Measurements from ENCODE around the gene RPUSD1.

RPUSD1 gene

DNA sequence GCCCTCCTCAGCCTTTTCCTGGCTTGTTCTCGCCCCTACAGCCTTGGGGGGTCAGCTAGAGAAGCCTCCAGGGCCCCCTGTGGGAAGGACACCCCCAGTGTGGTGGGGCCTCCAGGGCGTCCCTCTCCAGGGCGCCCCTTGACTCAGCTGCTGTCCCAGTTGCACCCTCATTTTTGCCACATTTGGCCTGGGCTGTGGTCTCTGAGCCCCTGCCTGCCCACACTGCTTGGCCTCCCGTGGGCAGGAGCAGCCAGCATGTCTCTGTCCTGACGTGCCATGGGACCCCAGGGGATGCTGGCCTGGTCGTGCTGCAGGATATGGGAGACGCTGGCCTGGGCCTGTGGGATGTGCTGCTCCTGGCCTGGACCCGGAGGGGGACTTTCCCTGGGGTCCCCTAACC, 5.2 kb upstream of the RPUSD1 start:
- no peak for DNase-seq
- Histone ChIP-seq H3K9me3 (ENCODE audit: control insufficient read depth, low read length) (no peaks in the 10 kb centered on the region), H3K27me3 (replicated peaks; ENCODE audit: control insufficient read depth, insufficient read depth, low read length, poor library complexity, severe bottlenecking) (no peaks in the 10 kb centered on the region), H3K27ac (ENCODE audit: insufficient read depth, low read length, poor library complexity, severe bottlenecking) (no peak overlapping the region), H3K4me1 (ENCODE audit: control insufficient read depth, insufficient read depth, low read length, poor library complexity, severe bottlenecking) (peaks cover 7% of the 10 kb centered on the region), H3K4me3 (ENCODE audit: insufficient read depth, low read depth, low read length, poor library complexity, severe bottlenecking) (no peak overlapping the region), H3K36me3 (ENCODE audit: control insufficient read depth, insufficient read depth, low read length) (no peaks in the 10 kb centered on the region)

DNA sequence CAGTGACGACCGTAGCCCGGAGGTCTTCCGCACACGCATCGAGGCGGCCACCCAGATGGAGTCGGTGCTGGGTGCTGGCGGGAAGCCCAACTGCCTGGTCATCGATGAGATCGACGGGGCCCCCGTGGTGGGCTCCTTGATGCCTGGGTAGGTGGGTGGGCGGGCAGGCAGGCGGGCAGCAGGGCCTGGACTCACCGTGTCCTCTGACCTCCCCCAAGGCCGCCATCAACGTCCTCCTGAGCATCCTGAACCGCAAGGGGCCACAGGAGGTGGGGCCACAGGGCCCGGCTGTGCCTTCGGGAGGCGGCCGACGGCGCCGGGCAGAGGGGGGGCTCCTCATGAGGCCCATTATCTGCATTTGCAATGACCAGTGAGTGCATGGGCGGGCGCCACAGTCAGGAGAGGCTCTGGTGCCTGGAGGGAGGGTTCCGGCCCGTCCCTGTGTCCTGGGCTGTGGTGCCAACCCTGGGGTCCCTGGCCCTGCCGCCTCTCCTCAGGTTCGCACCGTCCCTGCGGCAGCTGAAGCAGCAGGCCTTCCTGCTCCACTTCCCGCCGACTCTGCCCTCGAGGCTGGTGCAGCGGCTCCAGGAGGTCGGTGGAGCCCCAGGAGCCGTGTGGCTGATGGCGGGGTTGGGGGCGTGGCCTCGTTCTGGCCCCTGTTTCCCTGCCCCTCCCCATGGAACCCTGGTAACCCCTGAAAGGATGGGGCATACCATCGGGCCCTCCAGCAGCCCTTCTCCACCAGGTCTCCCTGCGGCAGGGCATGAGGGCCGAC, 4.2 kb upstream of the RPUSD1 start:
- no peaks in the 10 kb centered on the region for H3K27me3 ChIP-seq (replicated peaks; ENCODE audit: control insufficient read depth, insufficient read depth, low read length, poor library complexity, severe bottlenecking)
- H3K4me1 ChIP-seq (ENCODE audit: control insufficient read depth, insufficient read depth, low read length, poor library complexity, severe bottlenecking): peaks cover 10% of the 10 kb centered on the region
- no peak overlapping the region for H3K27ac ChIP-seq (ENCODE audit: insufficient read depth, low read length, poor library complexity, severe bottlenecking)
- H3K4me3 ChIP-seq (ENCODE audit: insufficient read depth, low read depth, low read length, poor library complexity, severe bottlenecking): no peak overlapping the region
- no peaks in the 10 kb centered on the region for H3K9me3 ChIP-seq (ENCODE audit: control insufficient read depth, low read length)
- no peaks in the 10 kb centered on the region for H3K36me3 ChIP-seq (ENCODE audit: control insufficient read depth, insufficient read depth, low read length)
- no peak for DNase-seq

DNA sequence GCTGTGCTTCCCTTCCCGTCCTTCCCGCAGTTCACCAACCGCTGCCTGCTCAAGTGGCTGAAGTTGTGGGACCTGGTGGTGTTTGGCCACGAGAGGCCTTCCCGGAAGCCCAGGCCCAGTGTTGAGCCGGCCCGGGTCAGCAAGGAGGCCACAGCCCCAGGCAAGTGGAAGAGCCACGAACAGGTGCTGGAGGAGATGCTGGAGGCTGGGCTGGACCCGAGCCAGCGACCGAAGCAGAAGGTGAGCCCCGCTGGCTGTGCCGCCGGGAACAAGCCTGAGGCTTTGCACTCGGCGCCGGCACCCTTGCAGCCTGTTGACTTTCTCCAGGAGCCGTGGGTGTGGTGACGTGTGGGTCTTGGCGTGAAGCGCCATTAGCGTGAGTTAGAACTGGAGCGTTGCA, 3.0 kb upstream of the RPUSD1 start:
- H3K9me3 ChIP-seq (ENCODE audit: control insufficient read depth, low read length): no peaks in the 10 kb centered on the region
- H3K27ac ChIP-seq (ENCODE audit: insufficient read depth, low read length, poor library complexity, severe bottlenecking): no peak overlapping the region
- DNase-seq: no peak
- no peak overlapping the region for H3K4me3 ChIP-seq (ENCODE audit: insufficient read depth, low read depth, low read length, poor library complexity, severe bottlenecking)
- H3K4me1 ChIP-seq (ENCODE audit: control insufficient read depth, insufficient read depth, low read length, poor library complexity, severe bottlenecking): peaks cover 14% of the 10 kb centered on the region
- H3K27me3 ChIP-seq (replicated peaks; ENCODE audit: control insufficient read depth, insufficient read depth, low read length, poor library complexity, severe bottlenecking): no peaks in the 10 kb centered on the region
- peaks cover 7% of the 10 kb centered on the region for H3K36me3 ChIP-seq (ENCODE audit: control insufficient read depth, insufficient read depth, low read length)

DNA sequence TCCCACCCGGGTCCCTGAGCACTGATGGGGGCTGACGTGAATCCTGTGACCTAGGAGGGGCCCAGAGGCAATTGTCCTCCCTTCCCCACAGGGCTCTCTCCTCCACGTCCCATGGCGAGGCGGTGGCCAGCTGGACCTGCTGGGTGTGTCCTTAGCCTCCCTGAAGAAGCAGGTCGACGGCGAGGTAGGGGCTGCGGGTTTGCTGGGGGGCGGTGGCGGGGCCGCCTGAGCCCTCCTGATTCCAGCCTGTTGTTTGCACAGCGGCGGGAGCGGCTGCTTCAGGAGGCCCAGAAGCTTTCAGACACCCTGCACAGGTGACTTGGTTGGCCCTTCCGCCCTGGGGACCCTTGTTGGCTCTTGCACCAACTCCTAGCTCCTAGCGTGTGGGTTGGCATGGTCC, 1.9 kb upstream of the RPUSD1 start:
- Histone ChIP-seq H3K27me3 (replicated peaks; ENCODE audit: control insufficient read depth, insufficient read depth, low read length, poor library complexity, severe bottlenecking) (no peaks in the 10 kb centered on the region), H3K9me3 (ENCODE audit: control insufficient read depth, low read length) (no peaks in the 10 kb centered on the region), H3K4me1 (ENCODE audit: control insufficient read depth, insufficient read depth, low read length, poor library complexity, severe bottlenecking) (peaks cover 19% of the 10 kb centered on the region), H3K27ac (ENCODE audit: insufficient read depth, low read length, poor library complexity, severe bottlenecking) (no peak overlapping the region), H3K36me3 (ENCODE audit: control insufficient read depth, insufficient read depth, low read length) (peaks cover 11% of the 10 kb centered on the region), H3K4me3 (ENCODE audit: insufficient read depth, low read depth, low read length, poor library complexity, severe bottlenecking) (no peak overlapping the region)
- DNase-seq: no peak

DNA sequence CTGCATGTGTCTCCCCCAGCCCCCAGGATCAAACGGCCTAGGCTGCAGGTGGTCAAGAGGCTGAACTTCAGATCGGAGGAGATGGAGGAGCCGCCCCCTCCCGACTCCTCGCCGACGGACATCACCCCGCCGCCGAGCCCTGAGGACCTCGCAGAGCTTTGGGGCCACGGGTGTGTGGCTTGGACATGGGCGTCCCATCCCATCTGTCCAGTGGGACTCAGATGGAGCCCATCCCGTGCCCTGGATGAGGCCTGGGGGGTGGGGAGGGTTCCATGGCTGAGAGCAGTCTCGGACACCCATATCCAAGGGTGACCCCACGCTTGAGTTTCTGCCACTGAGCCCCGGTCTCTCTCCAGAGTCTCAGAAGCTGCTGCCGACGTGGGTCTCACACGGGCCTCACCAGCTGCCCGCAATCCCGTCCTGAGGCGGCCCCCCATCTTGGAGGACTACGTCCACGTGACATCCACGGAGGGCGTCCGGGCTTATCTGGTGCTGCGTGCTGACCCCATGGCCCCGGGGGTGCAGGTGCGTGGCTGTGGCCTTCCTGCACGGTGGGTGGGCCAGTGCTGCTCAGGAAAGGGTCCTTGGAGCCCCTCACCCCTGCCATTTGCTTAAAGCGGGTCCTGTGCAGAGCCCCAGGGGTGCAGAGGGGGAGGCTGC, 1.1 kb upstream of the RPUSD1 start:
- no peak overlapping the region for H3K27ac ChIP-seq (ENCODE audit: insufficient read depth, low read length, poor library complexity, severe bottlenecking)
- H3K9me3 ChIP-seq (ENCODE audit: control insufficient read depth, low read length): no peaks in the 10 kb centered on the region
- peaks cover 19% of the 10 kb centered on the region for H3K4me1 ChIP-seq (ENCODE audit: control insufficient read depth, insufficient read depth, low read length, poor library complexity, severe bottlenecking)
- no peak for DNase-seq
- no peaks in the 10 kb centered on the region for H3K27me3 ChIP-seq (replicated peaks; ENCODE audit: control insufficient read depth, insufficient read depth, low read length, poor library complexity, severe bottlenecking)
- peak overlapping the region; percentile 68 for H3K4me3 ChIP-seq (ENCODE audit: insufficient read depth, low read depth, low read length, poor library complexity, severe bottlenecking)
- H3K36me3 ChIP-seq (ENCODE audit: control insufficient read depth, insufficient read depth, low read length): peaks cover 11% of the 10 kb centered on the region

DNA sequence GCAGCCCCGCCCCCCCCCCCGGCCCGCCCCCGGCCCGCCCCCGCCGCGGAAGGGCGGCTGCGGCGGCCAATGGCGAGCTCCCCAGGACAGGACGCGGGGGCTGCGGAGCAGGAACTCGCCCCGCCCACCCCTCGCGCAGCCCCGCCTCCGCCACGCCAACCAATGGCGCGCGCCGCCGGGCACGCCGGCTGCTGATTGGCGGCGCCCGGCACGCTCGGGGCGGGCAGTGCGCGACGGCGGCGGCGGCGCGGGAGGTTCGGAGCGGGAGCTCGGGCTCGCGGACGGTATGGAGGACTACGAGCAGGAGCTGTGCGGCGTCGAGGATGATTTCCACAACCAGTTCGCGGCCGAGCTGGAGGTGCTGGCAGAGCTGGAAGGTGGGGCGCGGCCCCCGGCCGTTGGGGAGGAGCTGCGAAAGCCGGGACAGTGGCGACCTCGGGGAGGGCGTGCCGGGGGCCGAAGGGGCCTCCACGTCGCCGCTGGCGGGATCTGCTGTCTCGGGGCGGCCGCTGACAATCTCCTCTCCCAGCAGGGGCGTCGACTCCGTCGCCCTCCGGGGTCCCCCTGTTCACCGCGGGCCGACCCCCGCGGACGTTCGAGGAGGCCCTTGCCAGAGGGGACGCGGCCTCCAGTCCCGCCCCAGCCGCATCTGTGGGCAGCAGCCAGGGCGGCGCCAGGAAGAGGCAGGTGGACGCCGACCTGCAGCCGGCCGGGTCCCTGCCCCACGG, 382 bp upstream of the RPUSD1 start, which contains the start of gene CHTF18:
CHTF18 (plus strand) TSS at position 222 of the 728 bp plus-strand sequence; CDS start at position 287, 65 bp downstream.
- Histone ChIP-seq H3K27ac (ENCODE audit: insufficient read depth, low read length, poor library complexity, severe bottlenecking) (peak within 1 kb of the TSS; percentile 56), H3K36me3 (ENCODE audit: control insufficient read depth, insufficient read depth, low read length) (peaks cover 11% of the 10 kb centered on the region)

DNA sequence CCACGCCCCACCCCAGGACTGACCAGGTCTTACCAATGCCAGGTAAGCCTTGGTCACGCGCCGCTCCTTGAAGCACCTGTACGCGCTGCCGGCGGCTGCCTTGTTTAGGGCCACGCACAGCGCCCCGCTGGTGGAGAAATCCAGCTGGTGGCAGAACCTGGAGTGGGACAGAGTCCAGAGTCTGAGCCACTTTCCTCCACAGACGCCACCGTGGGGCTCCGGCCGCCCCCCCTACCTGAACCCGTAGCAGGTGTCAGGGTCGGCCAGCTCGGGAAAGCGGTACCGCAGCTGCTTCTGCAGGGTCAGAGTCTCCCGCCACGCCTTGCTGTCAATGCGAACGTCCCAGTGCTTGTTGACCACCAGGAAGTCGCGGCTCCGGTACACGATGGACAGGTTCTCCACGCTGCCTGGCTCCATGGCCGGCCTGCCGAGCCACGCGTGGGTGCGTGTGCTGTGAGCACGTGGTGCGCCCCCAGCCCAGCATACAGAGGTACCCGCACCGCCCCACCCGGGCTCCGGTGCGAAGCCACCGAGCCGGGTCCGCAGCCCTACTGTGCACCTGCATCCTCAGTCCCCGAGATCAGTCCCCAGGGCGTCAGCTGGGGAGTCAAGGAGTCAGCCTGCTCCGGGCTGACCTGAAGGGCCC, 737 bp downstream of the RPUSD1 start:
- no peak for DNase-seq
- H3K9me3 ChIP-seq (ENCODE audit: control insufficient read depth, low read length): no peaks in the 10 kb centered on the region
- peaks cover 11% of the 10 kb centered on the region for H3K36me3 ChIP-seq (ENCODE audit: control insufficient read depth, insufficient read depth, low read length)

More for the DNA sequence above, 382 bp upstream of the RPUSD1 start, which contains the start of gene CHTF18:
- DNase-seq: peak; percentile 88 to 93 (median 93)
- Histone ChIP-seq H3K27me3 (replicated peaks; ENCODE audit: control insufficient read depth, insufficient read depth, low read length, poor library complexity, severe bottlenecking) (no peaks in the 10 kb centered on the region), H3K9me3 (ENCODE audit: control insufficient read depth, low read length) (no peaks in the 10 kb centered on the region), H3K4me3 (ENCODE audit: insufficient read depth, low read depth, low read length, poor library complexity, severe bottlenecking) (peak within 1 kb of the TSS; percentile 74), H3K4me1 (ENCODE audit: control insufficient read depth, insufficient read depth, low read length, poor library complexity, severe bottlenecking) (peaks cover 19% of the 10 kb centered on the region)

DNA sequence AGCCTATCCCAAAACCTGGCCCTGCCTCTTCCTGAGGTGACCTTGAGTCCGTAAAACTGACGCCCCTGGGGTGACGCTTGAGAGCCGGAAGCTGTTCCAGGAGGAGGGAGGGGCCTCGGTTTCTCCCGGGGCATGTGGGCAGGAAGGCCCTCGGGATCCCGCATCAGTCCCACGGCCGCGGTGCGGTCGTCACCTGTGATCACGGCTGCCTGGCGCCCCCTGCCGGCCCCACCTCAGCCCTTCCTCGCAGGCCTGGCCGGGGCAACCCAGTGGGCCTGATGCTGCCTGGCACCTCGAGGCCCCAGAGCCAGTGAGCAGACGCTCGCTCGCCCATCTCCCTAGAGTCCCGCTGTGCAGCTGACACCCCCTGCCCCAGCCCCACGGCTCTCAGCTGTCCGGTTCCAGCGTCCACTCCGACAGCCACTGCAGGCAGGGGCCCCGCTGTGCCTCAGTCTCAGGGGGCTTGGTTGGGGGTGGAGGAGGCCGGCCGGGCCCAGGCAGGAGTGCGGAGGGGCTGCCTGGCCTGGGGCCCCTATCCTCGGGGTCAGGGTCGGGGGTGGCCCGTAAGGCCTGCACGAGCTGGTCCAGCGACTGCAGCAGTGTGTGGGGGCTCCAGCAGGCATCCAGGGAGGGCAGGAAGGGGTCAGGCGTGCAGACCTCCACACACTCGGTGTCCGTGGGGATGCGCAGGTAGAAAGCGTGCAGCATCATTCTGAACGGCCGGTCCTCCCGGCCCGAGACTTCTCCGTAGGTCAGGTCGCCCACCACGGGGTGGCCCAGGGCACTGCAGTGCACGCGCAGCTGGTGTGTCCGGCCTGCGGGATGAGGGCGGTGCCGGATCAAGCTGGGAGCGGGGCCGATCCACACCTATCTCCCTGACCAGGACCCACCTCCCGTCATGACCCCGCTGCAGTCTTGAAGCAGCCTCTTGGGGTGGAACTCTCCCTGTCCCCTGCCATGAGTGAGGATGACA, 2.3 kb downstream of the RPUSD1 start:
- Histone ChIP-seq H3K4me1 (ENCODE audit: control insufficient read depth, insufficient read depth, low read length, poor library complexity, severe bottlenecking) (peaks cover 19% of the 10 kb centered on the region), H3K36me3 (ENCODE audit: control insufficient read depth, insufficient read depth, low read length) (peaks cover 11% of the 10 kb centered on the region), H3K9me3 (ENCODE audit: control insufficient read depth, low read length) (no peaks in the 10 kb centered on the region), H3K27me3 (replicated peaks; ENCODE audit: control insufficient read depth, insufficient read depth, low read length, poor library complexity, severe bottlenecking) (no peaks in the 10 kb centered on the region), H3K27ac (ENCODE audit: insufficient read depth, low read length, poor library complexity, severe bottlenecking) (no peak overlapping the region), H3K4me3 (ENCODE audit: insufficient read depth, low read depth, low read length, poor library complexity, severe bottlenecking) (no peak overlapping the region)
- DNase-seq: peak; percentile 49 to 65 (median 57)

More for the DNA sequence above, 737 bp downstream of the RPUSD1 start:
- H3K4me1 ChIP-seq (ENCODE audit: control insufficient read depth, insufficient read depth, low read length, poor library complexity, severe bottlenecking): peaks cover 19% of the 10 kb centered on the region
- H3K27me3 ChIP-seq (replicated peaks; ENCODE audit: control insufficient read depth, insufficient read depth, low read length, poor library complexity, severe bottlenecking): no peaks in the 10 kb centered on the region
- peak overlapping the region; percentile 74 for H3K4me3 ChIP-seq (ENCODE audit: insufficient read depth, low read depth, low read length, poor library complexity, severe bottlenecking)
- H3K27ac ChIP-seq (ENCODE audit: insufficient read depth, low read length, poor library complexity, severe bottlenecking): peak overlapping the region; percentile 56

DNA sequence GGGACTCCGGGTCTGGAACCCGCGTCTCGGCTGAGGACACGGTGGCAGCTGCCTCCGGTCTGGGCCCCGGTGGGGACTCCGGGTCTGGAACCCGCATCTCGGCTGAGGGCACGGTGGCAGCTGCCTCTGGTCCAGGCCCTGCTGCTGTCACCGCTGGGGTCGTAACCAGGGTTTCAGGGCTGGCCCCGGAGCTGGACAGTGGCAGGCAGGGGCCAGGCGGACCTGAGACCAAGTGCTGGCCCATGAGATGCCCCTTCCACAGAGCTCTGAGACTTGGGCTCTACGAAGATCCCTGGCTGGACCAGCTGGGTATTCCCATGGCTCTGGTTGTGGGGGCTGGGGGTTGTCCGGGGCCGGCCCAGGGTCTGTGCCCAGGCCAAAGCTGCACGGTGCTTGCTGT, 3.8 kb downstream of the RPUSD1 start:
- DNase-seq: no peak
- Histone ChIP-seq H3K4me1 (ENCODE audit: control insufficient read depth, insufficient read depth, low read length, poor library complexity, severe bottlenecking) (peaks cover 19% of the 10 kb centered on the region), H3K4me3 (ENCODE audit: insufficient read depth, low read depth, low read length, poor library complexity, severe bottlenecking) (no peak overlapping the region), H3K27me3 (replicated peaks; ENCODE audit: control insufficient read depth, insufficient read depth, low read length, poor library complexity, severe bottlenecking) (no peaks in the 10 kb centered on the region), H3K36me3 (ENCODE audit: control insufficient read depth, insufficient read depth, low read length) (peaks cover 11% of the 10 kb centered on the region), H3K9me3 (ENCODE audit: control insufficient read depth, low read length) (no peaks in the 10 kb centered on the region), H3K27ac (ENCODE audit: insufficient read depth, low read length, poor library complexity, severe bottlenecking) (no peak overlapping the region)
